HK-2 (cell line): ENCODE data around the gene OR2D3.
"Not testable (repeated sequence)": the region's sequence is repeated elsewhere in the genome, so short reads cannot be mapped to it uniquely, and the experiment has no call there.

Experiments used
- DNase-seq: peaks from one replicate; pipeline ENCODE4 v3.0.0-alpha.2; 2018; ENCODE audit not compliant: unreplicated experiment

Gene OR2D3, protein sequence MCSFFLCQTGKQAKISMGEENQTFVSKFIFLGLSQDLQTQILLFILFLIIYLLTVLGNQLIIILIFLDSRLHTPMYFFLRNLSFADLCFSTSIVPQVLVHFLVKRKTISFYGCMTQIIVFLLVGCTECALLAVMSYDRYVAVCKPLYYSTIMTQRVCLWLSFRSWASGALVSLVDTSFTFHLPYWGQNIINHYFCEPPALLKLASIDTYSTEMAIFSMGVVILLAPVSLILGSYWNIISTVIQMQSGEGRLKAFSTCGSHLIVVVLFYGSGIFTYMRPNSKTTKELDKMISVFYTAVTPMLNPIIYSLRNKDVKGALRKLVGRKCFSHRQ

DNA sequence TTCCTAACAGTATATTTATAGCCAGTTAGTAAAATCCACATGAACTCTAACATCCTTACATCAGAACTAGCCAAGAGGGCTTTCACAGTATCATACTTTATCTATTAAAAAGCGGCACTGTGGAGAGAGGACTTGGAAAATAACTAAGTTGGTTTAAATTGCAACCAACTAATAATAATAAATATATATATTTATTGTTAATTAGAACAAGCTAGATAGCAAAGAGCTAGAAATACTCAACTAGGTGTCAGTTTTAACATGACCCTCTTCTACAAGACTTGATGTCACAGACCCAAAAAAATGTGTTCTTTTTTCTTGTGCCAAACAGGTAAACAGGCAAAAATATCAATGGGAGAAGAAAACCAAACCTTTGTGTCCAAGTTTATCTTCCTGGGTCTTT lies at the start of gene OR2D3:
OR2D3 (plus strand) TSS at position 301 of the 400 bp plus-strand sequence; CDS start at position 301, 0 bp downstream.
- no peak for DNase-seq

DNA sequence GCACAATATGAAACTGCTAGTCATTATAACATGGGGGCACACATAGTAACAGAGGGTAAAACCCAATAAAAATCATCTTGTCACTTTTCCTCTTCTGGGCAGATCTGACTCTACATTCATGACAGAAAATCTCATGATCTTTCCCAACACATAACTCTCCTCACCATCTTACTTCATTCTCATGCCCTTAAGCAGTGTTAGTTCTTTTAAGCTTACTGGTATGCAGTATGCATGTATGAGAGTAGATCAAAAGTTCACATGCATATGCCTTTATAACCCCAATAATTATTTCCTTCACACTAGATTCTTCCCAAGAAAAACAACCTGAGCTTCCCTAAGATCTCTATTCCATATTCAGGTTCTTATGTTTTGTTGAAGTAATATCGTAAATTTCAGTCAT lies 49.5 kb upstream of the OR2D3 start:
- DNase-seq = no peak

GRCh38 chr11:6875761-6876160 lies 45.0 kb upstream of the OR2D3 start:
- DNase-seq = no peak

- DNase-seq = no peak
Observed at GRCh38 chr11:6876325-6876724, 44.5 kb upstream of the OR2D3 start, which contains the start of gene OR10A4. Gene OR10A4, plus strand, starts transcription at chr11:6876625. Its CDS starts 23 bp downstream, at chr11:6876648.

DNA sequence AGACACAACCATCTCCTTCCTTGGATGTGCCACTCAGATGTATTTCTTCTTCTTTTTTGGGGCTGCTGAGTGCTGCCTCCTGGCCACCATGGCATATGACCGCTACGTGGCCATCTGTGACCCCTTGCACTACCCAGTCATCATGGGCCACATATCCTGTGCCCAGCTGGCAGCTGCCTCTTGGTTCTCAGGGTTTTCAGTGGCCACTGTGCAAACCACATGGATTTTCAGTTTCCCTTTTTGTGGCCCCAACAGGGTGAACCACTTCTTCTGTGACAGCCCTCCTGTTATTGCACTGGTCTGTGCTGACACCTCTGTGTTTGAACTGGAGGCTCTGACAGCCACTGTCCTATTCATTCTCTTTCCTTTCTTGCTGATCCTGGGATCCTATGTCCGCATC lies 43.9 kb upstream of the OR2D3 start:
- no peak for DNase-seq

DNA sequence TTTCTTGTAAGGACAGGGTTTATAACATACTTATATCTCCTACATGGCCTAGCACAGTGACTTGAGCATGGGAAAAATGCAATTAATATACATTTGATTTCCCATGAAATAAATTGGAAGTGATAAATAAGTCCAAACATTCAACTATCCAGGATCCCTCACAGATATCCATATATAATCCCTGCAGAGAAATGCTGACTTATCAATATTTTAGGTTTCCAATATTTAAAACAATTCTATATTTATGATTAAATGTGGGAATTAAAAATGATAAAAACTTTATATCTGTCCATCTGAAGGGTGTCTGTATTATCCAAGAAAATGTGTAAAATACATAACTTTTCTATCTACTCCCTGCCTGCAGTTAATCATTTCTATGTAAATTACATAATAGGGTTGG lies 38.1 kb upstream of the OR2D3 start:
- DNase-seq = no peak

DNA sequence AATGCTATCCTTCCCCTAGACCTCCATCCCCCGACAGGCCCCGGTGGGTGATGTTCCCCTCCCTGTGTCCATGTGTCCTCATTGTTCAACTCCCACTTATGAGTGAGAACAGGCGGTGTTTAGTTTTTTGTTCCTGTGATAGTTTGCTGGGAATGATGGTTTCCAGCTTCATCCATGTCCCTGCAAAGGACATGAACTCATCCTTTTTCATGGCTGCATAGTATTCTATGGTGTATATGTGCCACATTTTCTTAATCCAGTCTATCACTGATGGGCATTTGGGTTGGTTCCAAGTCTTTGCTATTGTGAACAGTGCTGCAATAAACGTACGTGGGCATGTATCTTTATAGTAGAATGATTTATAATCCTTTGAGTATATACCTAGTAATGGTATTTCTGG lies 33.1 kb upstream of the OR2D3 start:
- DNase-seq = not testable (repeated sequence)

GRCh38 chr11:6888830-6889229 lies 32.0 kb upstream of the OR2D3 start:
- no peak for DNase-seq

GRCh38 chr11:6889835-6890234 lies 31.0 kb upstream of the OR2D3 start:
- DNase-seq = no peak

DNA sequence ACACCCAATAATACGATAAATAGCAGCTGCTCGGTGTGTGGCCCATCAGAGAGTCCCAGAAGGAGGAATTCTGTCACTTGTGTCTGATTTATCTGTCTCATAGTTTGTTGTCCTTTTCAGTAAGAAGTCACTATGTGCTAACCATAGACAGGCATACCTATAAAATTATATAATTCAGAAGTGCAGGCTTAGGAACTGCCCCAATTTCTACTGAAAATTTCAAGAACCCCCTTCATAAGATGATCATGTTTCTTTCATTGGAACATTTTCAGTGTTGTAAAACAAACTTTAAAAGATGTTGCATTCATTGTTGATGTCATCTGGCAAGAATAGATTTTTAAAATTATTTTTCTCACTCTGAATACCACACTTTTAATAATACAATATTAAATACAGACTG lies 28.4 kb upstream of the OR2D3 start, which contains the start of gene OR2D2:
OR2D2 (minus strand) TSS at position 101 of the 400 bp plus-strand sequence; CDS start at position 101, 0 bp downstream.
- no peak for DNase-seq

DNA sequence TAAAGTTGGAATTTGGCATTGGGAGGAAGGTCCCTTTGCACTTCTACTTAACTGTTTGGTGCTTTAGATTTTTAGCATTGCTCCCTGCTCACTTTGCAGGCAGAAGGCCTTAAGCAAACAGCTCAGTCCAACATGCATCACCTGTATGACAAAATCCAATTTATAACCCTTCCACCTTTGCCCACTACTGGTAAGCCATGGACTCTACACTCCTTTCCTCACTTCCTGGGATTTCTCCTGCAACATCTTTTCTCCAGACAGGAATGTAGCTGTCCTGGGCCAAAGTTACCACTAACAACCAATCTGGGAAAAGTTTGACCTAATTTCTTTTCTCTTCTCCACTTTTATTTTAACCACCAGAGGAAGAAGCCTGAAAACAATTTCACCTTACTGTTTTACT lies 26.7 kb upstream of the OR2D3 start:
- DNase-seq = no peak

GRCh38 chr11:6895010-6895409 lies 25.8 kb upstream of the OR2D3 start:
- no peak for DNase-seq

- no peak for DNase-seq
Observed at GRCh38 chr11:6898911-6899310, 21.9 kb upstream of the OR2D3 start.

DNA sequence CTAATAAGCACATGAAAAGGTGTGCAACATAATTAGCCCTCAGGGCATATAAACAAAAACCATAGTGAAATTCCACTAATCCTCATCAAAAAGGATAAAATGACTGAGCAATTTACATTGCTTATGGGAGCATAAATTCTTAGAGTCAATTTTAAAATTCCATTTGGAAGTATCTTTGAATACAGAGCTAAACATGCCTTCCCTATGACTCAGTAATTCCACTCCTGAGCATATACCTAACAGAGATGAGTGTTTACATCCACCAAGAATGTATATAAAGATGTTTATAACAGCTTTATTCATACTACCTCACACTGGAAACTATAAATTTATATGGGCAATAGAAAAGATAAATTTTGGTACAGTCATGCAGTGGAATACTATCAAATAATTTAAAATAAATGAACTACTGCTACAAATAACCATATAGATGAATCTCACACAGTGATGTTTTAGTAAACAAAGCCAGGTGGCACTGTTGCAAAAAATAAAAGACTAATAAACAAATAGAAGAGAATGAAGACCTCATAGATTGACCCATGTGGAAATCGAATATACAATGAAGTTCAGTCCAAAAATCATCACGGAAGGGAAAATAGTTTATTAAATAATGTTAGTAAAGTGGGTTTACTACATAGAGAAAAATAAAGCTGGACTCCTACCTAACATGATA lies 20.3 kb upstream of the OR2D3 start:
- no peak for DNase-seq

- DNase-seq = not testable (repeated sequence)
Observed at GRCh38 chr11:6904804-6905203, 16.0 kb upstream of the OR2D3 start.

- no peak for DNase-seq
Observed at GRCh38 chr11:6911378-6911777, 9.4 kb upstream of the OR2D3 start.

GRCh38 chr11:6911948-6912347 lies 8.9 kb upstream of the OR2D3 start:
- DNase-seq = no peak

- DNase-seq = no peak
Observed at GRCh38 chr11:6919698-6920097, 1.1 kb upstream of the OR2D3 start.

- no peak for DNase-seq
Observed at GRCh38 chr11:6925007-6925577, 4.3 kb downstream of the OR2D3 start.

DNA sequence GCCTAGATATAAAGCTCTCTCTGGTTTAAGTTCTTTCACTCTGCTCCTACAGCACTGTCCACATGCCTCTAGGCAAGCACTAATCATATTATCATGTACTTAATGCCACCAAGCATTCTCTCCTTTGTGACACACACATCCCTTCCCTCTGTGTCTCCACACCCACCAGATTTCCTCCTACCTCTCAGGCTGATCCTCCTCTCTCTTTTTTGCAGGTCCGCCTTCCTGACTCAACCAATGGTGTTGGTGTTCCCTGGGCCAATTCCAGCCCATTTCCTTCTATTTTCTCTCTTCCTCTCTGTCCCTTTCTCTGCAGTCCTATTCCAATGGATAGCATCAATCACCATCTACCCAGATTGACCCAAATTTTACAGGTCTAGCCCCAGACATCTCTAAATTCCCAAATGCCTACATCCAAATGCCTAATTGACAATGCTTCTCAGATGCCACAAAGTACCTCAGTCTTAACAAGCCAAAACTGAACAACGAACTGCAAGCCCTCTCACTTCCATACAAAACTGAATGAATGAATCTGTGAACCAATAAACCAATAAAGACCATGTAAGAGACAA lies 4.9 kb downstream of the OR2D3 start:
- peak; percentile 45 for DNase-seq

- peak; percentile 89 for DNase-seq
Observed at GRCh38 chr11:6926208-6927029, 5.6 kb downstream of the OR2D3 start, which contains the start of gene ZNF215. Gene ZNF215, plus strand, starts transcription at chr11:6926426. Its CDS starts 5,847 bp downstream, at chr11:6932273.
